GM21825 (cell line): ENCODE data around the gene TWIST2.

Source experiments
- ATAC-seq: cut with Tn5 transposase; IDR thresholded peaks from one replicate; pipeline ENCODE4 v1.9.1; 2021; ENCODE audit warnings: mild to moderate bottlenecking, moderate library complexity; ENCODE audit not compliant: unreplicated experiment

The TWIST2 gene

DNA sequence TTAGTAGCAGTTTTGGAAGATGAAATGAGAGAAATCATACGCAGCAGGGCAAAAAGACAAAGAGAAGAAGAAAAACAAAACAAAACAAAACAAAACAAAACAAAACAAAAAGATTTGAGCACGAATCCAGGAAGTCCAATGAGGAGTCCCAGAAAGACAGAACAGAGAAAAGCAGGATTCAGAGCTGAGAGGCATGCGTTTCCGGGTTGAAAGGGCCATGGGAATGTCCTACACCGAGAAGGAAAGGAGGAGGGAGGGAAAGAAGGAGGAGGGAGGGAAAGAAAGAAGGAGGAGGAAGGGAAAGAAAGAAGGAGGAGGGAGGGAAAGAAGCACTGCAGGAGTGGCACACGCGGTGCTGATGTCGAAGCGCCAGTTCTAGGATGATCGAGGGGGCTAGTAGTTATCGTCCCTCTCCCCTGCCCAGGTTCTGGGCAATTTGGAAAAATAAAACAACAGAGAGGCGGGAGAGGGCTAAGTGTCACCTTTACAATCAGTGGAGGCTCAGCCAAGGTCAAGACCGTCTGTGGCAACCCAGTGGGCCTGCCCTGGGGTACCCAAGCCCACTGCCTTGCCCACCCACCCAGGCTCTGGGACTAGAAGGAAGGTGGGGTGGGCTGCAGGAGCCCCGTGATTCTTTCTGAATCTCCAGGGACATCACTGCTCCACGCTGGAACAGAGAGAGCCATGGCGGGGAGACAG, 68.4 kb downstream of the TWIST2 start:
- ATAC-seq = no peak

- no peak for ATAC-seq
Observed at GRCh38 chr2:238916875-238917590, 69.1 kb downstream of the TWIST2 start.

- no peak for ATAC-seq
Observed at GRCh38 chr2:238919307-238919706, 71.4 kb downstream of the TWIST2 start.

DNA sequence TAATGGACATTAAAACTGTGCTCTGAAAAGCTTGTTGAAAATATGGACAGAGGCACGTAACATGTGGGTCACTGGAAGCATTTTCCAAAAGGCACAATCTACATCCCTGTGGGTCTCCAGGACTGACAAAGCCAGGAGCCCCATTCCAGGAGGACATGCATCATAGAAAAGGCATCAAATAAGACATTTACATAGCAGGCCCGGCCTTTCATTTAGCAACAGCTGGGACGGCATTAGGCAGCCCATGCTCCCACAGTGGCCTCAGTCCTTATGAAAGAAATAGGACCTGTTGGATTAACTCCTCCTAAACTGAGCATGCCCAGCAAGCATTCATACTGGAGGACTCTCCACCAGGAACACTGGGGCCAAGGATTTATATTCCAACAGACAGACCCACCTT, 72.2 kb downstream of the TWIST2 start:
- ATAC-seq = no peak

- ATAC-seq = no peak
Observed at GRCh38 chr2:238920601-238921001, 72.7 kb downstream of the TWIST2 start.

- ATAC-seq = no peak
Observed at GRCh38 chr2:238921259-238921658, 73.4 kb downstream of the TWIST2 start.

- no peak for ATAC-seq
Observed at GRCh38 chr2:238921681-238922319, 73.9 kb downstream of the TWIST2 start.

GRCh38 chr2:238922435-238922834, 74.5 kb downstream of the TWIST2 start:
- ATAC-seq = no peak

DNA sequence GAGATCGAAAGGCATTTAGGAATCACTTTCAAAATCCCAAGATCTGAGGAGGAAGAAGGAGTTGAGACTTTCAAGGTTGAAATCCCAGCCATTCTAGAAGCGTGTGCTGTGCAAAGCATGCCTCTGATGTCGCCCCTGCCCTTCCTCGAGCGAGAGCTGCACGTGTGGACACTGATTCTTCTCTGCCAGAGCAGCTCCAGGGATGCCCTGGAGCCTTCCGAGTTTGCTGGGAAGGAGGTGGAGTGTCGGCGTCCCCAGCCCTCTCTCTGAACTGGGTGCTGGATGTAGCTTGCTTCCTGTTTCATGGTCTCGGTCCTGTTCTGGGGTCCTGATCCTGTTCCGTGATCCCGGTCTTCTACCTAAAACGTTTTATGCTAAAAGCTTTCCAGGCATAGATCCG, 76.1 kb downstream of the TWIST2 start:
- ATAC-seq = no peak

GRCh38 chr2:238924796-238925195, 76.9 kb downstream of the TWIST2 start:
- no peak for ATAC-seq

- no peak for ATAC-seq
Observed at GRCh38 chr2:238925281-238925680, 77.4 kb downstream of the TWIST2 start.

DNA sequence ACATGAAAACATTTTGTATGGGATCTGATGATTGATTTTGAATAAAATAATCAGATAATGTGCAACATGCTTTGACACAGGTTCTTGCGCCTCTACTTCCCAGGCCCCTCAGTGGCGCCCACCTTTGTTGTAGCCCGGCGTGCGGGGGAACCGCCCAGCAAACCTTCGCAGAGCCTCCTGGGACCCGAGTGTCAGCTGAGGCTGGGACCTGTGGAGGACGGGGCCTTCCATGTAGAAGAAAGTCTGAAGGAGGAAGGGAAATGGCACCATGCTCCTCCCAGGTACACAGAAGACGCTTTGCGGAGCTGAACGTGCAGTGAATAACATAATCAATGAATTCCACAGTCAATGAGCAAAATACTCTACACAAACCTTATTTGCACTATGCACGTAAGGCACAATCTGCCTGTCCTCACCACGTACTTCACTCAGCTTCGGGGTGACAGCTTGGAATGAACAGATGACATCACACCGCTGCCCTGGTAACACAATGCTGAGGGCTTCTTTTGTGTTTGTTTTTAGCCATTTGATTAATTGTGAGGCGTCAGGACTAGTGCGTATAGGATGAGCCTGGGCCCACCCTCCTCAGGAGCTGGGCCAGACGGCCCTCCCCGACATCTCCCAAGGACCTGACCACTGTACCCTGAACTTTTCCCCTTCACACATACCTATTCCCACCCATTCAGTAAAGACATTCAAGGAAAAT, 78.1 kb downstream of the TWIST2 start:
- ATAC-seq = no peak

GRCh38 chr2:238926761-238927611, 79.1 kb downstream of the TWIST2 start:
- no peak for ATAC-seq

DNA sequence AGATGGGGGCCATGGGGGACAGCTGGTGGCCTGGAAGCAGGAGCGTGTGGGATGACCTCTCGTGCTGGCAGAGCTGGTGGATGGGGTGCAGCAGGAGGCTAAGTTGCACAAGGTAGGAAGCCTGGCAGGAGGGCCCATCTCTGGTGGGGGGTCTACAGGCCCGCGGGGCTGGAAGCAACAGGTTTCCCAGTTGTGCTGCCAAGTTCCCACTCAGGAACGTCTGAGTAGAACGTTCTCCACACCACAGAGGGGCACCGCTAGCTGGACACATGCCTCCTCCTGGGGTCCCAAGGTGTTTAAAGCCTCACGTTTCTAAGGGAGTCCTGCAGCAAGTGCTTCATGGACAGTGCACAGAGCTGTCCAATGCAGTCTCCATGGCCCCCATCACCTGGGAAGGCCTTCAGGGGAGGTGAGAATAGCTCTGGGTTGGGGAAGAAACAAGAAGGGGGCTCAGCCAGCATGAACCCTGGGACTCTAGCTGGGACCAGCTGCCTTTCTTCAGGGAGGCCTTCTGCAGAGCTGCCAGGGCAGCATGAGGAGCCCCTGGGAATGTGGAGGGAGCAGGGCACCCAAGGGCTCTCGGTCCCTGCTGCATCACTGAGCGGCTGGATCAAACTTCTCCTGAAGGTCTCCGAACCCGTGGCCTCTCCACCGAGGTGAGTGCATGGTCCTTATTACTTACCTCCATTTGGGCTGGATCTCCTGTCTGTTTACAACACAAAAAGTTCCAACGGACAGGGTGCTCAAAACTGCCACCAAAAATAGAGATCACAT, 80.0 kb downstream of the TWIST2 start:
- no peak for ATAC-seq

DNA sequence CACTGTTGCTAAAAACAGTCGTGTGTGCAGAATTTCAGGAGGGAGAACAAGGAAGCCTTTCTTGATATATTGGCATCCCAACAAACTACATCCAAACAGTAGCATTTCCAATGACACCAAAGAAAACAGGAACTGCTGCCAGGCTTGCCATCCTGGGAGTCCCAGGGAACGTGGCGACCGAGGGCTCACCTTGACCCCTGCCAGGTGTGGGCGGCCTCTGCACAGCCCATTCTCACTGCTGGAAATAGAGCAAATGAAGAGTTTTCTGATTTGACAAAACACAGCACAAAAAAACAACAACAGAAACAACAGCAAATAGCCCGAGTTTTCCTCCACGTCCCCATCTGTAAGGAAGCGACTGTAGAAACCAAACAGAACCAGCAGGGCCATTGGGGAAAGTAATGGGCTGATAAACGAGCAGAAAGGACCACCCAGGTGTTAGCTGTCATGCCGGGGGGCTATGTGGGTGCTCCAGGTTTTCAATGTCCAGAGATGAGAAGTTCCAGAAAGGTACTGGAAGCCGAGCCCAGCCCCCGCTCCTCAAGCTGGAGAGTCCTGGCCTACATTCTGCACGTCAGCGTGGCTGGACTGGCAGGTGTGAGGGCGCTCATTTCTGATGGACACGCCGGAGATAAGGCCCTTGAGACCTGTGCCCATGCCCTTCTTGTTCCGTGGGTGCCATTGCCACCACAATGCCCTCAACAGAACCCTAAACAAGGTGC, 80.8 kb downstream of the TWIST2 start:
- ATAC-seq = no peak

DNA sequence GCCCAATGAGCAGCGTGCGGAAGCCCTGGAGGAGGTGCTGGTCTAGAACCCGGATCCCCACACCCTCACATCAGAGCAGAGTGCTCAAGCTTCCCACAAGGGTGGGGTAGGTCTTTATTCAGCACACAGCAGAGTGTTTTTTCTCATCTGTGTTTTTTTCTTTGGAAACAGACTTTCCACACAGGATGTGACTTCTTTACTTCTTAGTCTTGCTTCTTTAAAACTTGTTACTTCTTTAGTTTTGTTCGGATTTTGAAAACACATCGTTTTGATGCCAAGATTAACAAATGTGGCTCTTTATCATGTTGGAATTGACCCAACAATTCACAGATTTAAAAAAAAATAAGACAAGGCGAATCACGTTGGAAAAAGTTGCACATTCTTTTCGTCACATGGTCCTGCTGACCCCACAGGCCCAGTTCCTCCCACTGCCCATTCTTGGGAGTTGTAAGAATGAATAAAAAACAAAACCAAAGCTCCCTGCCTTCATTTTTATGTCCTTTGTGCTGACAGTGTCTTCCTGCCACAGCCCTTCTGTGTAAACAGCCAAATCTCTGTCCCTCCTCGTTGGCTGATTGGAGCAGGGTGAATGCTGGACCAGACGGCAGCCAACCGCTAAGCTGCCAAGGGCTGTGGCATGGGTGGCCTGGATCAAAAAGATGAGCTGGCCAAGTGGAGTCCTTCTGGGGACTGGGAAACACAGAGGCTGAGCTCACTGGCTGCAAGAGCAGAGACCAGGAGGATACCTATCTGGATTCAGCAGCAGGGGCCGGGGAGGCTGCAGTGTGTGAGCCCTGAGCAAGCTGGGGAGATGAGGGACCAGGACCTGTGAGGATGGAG, 81.6 kb downstream of the TWIST2 start:
- no peak for ATAC-seq

GRCh38 chr2:238930216-238930615, 82.3 kb downstream of the TWIST2 start:
- no peak for ATAC-seq
